ENCODE data around the gene FRMPD1.

The FRMPD1 gene

DNA sequence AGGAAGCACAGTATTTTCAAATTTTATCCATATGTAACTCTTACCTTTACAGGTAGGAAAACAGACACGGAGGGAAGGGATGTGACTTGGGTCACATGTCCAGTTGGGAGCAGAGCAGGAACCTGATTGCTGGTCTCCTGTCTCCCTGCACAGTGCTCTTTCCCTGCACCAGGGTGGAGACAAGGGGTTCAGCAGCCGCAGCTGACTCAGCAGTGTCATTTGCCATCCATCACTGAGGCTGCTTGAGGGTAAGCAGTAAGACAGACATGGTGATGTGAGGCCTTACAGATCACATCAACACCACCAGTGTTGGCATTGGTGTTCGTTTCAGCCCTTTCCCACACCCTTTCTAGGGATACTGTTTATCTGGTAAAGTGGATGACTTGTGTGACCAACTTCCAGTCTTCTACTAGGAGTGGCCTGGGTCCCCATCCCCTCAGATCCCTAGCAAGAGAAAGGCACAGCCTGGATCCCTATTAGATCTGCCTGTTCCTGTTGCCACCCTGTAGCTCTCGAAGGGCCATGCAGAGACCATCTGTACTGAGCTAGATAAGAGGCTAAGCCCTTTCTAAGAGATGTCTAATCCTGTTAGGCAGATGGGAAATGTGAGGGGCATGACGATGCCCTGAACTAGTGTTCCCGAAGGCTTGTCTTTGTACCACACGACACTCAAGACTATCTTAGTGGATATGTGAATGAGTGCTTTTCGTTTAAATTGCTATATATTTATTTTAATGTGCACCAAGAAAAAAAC, 29.1 kb downstream of the FRMPD1 start:
- DNase-seq = no peak

DNA sequence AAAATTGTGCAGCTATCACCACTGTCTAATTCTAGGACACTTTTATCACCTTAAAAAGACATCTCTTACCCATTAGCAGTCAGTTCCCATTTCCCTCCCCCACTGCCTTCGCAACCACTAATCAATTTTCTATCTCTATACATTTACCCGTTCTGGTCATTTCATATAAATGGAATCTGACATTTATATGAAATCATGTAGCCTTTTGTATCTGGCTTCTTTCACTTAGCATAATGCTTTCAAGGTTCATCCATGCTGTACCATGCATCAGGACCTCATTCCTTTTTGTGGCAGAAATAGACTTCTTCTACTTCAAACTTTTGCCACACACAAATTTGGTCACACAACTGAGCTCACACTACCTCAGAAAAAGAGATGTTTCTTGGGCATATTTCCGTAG, 32.2 kb downstream of the FRMPD1 start:
- DNase-seq = no peak

DNA sequence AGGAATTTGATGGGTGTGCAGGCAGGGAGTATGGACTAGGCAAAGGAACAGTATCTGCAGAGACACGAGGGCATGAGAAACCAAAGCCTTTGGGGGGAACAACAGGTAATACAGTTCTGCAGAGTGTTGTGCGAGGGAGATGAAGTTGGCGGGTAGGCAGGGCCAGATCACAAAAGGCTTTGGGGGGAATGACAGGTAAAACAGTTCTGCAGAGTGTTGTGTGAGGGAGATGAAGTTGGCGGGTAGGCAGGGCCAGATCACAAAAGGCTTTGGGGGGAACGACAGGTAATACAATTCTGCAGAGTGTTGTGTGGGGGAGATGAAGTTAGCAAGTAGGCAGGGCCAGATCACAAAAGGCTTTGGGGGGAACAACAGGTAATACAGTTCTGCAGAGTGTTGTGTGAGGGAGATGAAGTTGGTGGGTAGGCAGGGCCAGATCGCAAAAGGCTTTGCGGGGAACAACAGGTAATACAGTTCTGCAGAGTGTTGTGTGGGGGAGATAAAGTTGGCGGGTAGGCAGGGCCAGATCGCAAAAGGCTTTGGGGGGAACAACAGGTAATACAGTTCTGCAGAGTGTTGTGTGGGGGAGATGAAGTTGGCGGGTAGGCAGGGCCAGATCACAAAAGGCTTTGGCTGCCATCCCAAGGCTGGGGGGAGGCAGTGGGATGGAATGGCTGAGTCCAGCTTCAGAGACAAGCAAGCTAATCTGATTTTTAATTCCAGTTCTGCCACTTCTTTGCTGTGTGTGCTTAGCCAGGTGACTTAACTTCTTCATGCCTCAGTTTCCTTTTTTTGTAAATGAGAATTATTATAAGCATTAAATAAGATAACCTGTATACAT, 33.0 kb downstream of the FRMPD1 start:
- DNase-seq = no peak

DNA sequence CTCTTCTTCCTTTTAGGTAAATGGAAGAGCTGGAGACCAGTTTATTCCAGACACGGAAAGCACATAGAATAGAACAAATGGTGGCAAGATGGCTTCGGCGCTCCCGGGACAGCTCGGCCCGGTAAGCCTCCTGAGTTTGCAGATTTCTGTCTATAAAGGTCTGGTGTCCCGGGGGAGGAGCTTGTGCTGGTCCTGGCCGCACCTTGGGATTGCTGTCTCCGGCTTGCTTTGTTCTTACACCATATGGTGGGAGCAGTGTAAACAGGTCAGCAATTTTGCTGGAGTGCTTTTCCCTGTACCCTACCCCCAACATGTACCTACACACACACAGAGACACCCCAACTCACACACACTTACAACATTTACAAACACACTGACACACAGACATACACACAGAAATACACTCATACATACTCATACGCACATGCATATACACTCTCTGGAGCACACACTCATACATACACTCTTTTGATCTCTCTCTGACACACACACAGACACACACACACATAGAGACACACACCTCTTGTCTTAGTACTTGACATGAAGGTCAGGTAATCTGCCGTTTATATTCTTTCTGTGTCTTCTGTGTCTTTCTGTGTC, 42.0 kb downstream of the FRMPD1 start:
- DNase-seq = no peak

DNA sequence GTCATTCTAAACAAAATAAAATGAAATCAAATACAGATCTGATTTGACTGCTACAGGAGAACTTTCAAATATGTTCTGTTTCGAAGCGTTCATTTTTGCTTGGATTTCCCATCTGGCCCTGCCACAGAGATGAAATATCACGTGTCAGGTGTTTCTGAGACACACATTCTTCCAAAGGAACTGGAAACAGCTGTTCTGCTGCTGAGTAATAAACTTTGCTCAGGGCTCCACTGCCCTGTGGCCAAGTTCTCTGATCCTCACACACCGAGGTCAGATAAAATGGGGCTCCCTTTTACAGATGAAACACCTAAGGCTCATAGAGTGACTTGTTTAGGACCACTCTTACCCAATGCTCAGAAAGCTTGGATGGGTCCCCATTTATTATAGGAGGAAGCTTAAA, 42.5 kb downstream of the FRMPD1 start:
- DNase-seq = no peak

DNA sequence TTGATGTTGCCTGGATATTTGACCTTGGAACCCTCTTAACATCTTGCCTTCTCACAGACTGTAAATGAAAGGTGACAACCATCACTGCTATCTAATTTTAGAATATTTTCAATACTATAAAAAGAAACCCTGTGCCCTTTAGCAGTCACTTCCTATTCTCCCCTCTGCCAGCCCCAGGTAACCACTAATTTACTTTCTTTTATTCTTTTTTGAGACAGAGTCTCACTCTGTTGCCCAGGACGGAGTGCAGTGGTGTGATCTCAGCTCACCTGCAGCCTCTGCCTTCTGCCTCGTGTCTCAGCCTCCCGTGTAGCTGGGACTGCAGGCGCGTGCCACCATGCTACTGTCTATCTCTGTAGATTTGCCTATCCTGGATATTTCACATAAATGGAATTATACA, 43.6 kb downstream of the FRMPD1 start:
- DNase-seq = no peak

DNA sequence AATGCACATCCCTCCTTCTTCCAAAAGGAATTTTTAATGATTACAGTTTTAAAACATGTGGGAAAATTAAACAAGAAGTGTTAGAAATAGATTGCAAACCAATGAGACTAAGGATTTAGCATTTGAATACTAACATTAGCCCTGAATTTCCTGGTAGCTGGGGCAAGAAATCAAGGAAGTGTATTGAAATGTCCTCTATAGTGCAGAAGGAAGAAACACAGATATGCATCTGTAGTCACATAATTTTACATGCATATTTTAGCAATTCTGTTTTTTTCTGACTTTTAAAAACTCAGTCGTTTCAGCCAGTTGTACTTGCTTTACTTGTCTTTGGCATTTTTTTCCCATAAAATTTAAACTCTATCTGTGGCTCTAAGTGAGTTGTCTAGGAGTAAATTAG, 45.8 kb downstream of the FRMPD1 start:
- DNase-seq = no peak

DNA sequence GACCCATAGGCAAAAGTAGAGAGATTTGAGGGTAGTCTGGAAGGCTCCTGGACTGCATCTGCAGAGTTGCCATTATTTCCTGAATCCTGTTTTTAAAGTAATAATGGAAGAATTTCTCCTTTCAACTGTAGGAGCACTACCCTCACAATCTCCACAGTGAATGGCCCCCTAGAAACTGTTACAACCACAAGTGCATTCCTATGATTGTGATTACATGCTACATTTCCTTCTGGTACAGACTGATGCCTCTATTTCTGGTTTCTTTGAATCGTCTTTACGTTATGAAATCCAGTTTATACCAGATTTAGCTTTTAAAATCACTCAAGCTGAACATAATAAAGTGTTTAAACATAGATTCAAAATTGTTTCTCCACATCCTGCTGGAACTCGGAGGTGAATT, 49.4 kb downstream of the FRMPD1 start:
- no peak for DNase-seq

DNA sequence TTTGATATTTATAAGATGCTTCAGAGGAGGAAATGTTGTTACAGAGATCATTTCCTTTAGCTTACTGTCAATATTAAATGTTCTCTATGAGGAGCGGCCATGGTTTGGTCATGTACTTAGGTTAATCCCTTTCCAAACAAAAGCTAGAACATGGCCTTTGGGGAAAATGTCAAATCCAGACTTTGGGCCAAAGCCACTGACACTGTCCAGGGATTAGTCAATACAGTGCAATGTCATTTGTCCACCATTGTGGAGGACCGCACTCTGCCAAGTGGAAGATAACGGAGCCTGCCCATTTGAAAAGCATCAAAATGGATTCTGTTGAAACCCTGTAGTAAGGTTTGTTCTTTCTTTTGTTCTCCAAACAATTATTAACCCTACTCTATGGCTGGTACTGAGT, 50.1 kb downstream of the FRMPD1 start:
- DNase-seq = no peak

DNA sequence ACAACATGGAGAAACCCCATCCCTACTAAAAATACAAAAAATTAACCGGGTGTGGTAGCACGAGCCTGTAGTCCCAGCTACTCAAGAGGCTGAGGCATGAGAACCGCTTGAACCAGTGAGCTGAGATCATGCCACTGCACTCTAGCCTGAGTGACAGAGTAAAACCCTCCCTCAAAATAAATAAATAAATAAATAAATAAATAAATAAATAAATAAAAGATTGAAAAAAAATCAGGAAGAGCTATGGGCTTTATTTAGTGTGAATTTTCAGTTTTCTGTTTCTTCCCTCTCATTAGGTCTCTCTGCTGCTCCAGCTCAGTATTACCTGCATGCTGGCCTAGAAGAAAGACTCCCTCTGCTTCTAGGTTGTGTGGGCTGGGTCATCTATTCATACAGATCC, 55.0 kb downstream of the FRMPD1 start:
- no peak for DNase-seq

DNA sequence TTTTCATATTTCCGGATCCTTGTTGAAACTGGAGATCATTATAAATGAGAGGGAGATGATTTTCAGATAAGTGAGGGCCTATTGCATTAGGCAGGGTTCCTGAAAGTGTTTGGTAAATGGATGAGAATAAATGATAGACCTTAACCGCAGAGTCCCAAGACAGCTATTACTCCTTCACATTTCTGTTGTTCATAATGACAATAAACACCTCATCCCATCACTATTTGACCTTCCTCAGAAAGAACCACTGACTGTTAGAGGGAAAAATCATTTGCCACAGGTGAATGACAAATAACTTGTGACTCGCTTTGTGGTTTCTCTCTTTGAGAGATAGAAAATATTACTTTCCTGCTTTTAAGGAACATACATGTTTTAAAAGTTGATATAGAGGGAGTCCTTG, 55.5 kb downstream of the FRMPD1 start:
- no peak for DNase-seq

DNA sequence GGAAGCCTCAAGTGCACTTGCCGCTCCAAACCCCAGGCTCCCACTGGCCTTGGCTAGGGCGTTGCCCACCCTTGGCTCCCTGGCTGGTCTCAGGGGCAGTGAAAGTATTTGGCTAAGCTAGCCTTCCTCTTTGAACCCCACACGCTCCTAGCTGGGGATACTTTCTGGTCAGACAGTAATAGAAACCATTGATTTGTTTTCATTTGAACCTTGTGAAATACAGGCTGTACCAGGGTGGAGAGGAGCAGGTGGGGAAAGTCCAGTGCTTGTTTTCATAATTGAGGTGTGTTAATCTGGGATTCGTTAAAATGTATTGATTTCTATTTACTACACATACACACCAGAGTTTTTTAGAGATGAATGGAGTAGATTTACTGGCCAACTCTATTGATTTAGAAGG, 57.0 kb downstream of the FRMPD1 start:
- DNase-seq = no peak

DNA sequence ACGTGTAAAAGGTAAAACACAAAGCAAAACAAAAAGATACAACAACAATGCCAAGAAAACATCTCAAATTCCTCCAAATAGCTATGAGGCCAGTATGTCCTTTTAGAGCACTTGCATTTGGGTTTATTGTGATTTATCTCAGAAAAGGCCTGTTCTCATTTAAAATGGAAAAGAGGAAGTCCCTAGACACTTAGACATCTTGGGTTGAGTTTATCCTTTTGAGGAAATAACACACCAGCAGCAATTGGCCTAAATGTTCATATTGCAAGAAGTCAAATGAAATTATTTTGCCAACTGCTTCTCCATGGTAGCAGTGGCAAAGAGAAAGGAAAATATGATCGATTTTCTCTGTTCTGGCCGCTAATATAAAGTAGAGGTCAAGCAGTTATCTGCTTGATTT, 59.3 kb downstream of the FRMPD1 start:
- DNase-seq = no peak

DNA sequence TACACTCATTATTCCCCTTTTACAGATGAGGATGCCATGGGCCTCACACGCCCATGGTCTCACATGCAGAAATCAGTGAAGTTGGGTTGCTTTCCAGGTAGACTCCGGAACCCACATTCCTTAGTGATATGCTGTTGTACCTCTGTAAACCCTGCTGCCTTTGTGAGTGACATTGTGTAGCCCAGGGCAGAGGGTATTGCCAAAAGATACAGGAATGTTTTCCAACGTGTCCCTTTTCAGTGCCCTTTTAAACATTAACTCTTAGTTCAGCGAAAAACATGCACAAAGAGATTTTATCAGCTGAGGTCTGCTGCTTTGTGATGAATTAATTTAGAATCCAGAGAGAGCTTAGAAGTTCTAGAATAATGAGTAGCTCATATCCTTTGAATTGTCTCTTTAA, 64.5 kb downstream of the FRMPD1 start:
- DNase-seq = no peak

DNA sequence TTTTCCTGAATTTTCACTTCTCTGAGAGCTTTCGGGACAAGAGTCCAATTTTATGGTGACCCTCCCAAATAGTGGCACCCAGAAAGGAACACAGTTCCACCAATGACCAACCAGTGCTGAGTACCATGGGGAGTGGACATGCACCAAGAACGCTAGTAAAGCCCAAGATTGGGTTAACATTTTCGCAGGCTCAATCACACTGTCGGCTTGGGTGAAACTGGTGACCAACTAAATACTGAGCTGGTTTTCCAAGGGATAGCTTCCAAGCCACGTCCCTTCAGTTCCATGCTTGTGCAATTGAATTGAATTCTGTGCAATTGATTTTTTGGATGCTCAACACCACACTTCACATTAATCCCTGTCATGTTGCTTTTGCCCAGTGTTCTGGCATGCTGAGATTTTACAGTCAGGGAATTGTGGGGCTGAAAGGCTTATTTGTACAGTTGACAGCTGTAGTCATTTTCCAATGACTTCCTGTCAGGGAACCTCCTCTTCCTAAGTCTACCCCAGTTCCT, 65.3 kb downstream of the FRMPD1 start:
- no peak for DNase-seq

DNA sequence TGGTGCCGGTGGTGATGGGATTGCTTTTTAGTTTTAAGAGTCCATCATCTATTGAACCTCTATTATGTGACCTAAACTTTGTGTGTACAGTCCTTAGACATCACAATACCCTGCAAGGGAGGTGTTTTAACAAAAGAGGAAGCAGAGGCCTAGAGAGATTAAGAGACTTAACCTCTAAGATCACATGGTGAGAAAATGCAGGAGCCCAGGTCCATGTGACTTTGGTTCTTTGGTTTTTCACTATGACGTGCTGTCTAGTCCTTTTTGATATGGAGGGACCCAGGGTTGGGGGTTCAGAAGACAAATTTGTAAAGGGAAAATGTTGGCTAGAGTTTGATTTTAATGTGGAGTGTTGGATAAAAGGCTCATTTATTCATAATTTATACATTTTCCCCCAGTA, 68.8 kb downstream of the FRMPD1 start:
- no peak for DNase-seq

DNA sequence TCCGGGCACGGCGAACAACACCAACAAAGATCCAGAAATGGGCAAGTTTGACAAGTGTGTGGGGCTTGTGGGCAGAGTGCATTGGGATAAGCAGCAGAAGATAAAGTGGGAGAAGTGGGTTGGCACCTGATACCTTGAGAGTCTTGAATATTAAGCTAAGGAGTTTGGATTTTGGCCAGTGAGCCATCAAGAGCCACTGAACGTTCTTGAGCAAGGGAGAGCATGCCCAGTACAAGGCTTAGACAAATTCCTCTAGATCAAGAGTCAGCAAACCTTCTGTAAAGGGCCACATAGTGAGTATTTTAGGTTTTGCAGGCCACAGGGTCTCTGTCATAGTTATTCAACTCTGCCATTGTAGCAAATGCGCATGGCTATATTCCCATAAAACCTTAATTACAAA, 76.3 kb downstream of the FRMPD1 start:
- no peak for DNase-seq

DNA sequence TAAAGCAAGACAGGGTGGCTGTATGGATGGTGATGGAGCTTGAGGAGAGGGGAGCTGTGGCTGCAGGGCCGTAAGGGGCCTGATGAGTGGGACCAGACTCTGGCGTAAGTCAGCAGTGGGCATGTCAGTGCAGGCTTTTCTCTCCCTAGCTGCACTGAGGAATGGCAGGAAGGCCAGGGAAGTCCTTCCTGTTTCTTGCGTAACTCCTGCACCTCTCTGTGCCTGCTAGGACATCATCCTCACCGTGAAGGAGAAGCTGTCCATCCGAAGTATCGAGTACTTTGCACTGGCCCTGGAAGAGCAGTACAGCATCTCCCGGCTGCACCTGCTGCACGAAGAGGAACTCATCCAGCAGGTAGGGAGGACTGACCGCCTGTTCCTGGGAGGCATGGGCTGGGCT, 78.7 kb downstream of the FRMPD1 start:
- DNase-seq = no peak

DNA sequence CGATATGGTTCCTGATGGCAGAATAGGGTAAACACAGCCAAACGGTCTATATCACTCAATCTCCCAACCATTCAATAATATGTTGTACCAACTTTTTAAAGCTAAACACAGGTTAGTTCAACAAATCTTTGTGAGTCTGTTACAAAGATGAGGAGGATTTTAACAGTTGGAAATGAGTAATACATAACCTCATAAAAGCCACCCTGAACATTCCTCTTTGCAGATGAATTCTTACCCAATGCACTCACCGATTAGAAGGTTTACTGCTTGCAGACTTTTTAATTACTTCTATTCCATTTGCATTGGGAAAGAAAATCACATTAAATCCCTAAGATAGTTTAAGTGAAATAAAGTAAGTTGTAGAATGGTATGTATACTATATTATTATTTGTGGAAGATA, 79.5 kb downstream of the FRMPD1 start:
- DNase-seq = no peak

DNA sequence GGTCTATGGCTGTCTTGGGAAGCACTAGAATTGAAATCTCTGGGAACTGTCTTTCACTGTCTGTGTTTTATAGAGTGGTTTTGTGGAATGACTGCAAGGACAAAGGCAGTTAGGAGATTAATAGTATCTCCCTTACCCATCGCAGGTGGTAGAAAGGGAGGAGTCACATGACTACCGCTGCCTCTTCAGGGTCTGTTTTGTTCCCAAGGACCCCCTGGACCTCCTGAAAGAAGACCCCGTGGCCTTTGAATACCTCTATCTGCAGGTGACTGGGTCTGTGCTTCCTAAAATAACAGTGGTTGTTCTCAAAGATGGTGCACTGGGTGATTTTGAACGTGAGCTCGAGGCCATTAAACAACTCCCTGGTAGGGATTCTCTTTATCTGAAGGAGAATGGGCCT, 80.1 kb downstream of the FRMPD1 start:
- DNase-seq = no peak

DNA sequence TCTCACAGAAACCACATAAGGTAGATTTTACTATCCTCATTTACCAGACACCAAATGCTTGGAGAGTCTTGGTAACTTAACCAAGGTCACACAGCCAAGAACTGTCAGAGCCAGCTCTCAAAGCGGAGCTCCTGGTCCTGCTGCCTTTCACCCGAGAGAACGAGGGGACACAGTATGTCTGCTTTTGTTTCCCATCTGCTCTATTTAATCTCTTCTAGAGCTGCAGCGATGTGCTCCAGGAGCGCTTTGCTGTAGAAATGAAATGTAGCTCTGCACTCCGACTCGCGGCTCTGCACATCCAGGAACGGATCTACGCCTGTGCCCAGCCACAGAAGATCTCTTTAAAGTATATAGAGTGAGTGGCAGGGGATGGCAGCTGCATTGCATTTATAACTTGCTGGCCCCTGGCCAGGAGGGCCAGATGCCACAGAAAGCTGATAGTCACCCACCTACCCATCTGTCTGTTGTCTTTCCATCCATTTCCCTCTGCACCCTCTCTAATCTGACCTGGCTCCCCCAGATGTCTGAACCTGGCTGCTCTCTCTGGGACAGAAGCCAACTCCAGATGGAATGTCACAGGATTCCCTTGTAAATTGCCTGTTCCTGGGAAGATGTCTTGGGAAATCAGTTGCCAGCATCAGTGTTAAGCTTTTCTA, 81.5 kb downstream of the FRMPD1 start:
- no peak for DNase-seq

DNA sequence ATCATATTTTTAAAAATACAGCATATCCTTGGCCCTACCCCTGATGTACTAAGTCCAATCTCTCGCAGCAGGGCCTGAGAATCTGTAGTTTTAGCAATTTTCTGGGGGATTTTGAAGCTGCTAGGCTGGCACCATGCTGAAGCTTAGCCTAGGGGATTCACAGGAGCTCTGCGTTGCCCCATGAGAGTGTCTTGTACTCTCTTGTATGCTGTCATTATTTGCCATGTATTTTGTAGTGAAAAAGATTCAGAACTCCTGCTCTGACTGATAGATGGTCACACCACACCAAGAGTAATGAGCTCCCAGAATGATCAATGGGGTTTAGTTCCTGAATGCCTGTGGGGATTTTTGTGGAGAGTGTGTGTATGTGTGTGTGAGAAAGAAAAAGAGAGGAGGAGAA, 82.2 kb downstream of the FRMPD1 start:
- DNase-seq = no peak

DNA sequence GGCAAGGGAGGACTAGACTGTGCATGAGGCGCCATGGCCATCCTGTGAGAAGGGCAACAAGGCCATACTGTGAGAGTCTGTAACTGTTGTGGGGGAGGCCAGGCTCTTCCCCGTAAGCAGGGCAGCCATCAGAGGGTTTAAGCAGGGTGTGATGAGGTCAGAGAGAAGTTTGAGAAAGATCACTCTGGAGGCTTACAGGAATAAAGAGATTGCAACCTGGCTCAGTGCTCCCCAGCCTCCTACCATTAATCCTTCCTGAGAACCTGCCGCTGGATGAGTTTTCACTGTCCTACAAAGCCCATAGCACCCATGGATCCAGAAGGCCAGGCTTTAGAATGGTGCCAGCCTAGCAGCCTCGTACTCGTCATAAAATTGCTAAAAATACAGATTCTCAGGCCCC, 88.5 kb downstream of the FRMPD1 start:
- DNase-seq = no peak
